ENCODE data around the gene VEGFA. TPM values are rescaled to one million over a fixed set of nuclear protein-coding genes. Genes with fewer than 3 reads are reported as not detected.
"Not testable (repeated sequence)": the region's sequence is repeated elsewhere in the genome, so short reads cannot be mapped to it uniquely, and the experiment has no call there.

The VEGFA gene
- total RNA-seq, 1 experiment from 2014 or later = 55.6 TPM

DNA sequence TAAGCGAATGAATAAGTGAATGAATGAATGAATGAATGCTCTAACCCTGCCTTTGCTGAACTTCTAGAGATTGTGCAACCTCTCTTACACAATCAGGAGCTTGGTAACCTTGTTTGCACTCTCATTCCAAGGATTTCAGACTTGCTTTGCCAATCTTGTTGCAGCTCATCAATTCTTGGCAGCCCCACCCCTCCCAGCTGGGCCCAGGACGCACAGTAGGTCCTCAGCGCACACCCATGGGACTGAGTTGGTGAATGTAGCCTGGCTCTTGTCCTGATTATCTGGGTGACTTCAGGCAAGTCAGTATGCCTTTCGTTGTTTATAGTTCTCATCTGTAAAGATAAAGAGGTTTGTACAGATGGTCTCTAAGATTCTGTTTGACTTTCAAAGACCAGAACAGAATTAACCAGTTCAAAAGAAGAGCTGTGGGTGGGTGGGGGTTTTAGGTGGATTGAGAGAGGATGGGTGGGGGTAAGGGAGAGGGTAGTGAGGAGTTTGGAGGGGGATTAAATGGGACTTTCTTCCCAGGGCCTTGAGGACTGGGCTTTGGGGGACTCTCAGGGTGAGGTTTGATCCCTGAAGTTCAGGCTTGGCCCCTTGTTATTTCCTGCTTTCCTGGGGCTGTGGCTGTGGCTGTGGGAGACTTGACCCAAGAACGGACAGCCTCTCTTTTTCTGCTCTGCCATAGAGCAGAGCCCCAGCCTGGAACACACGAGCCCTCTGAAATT, 33.2 kb downstream of the VEGFA start:
- DNase-seq (ENCODE audit: low spot score) = no peak

GRCh38 chr6:43803783-43804549, 34.0 kb downstream of the VEGFA start:
- peak; percentile 30 for DNase-seq (ENCODE audit: low spot score)

GRCh38 chr6:43804550-43805223, 34.7 kb downstream of the VEGFA start:
- DNase-seq (ENCODE audit: low spot score) = no peak

DNA sequence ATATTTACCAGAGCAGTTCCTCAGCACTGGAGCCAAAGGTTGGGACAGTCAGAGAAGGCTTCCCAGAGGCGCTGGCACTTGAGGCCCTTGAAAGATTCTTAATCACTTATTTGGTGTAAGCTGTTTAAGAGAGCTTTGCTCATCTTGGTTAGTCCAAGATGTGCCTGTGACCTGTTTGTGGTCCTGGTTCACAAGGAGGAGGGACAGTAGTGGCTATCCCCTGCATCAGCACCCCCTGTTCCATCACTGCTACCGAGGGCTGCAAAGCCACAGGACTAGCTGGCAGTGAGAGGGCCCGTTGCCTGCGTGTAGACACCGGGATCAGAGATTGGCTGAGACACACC, 35.7 kb downstream of the VEGFA start:
- DNase-seq (ENCODE audit: low spot score) = no peak

DNA sequence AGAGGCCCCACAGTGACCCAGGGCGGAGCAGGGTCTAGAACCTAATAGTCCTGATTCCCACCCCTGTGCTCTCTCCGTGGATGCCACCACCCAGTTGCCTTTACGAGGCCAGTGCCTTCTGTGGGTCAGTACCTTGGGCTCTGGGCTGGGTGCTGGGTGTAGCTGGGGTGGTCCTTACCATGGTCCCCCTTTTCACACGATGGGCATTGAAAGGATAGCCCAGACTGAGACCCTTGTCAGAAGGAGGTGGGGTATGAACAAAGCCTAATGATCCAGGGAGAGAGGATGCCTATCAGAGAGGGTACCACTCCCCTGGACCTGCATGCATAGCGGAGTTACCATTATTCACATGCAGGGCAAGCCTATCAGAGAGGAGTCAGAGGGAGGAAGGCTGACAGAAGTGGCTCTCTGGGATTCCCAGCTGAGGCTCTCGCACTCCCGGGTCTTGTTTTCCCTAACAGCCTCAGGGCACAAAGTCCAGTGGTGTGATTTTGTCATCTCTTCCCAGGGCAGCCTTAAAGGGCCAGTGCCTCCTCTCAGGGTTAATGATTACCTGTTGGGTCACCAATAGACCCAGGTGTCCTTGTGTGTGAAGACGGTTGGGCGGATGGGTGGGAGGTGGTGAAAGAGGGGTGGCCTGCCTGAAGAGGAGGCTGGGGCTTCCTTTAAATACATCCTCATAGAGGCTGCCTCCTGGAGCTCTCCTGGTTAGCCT, 36.2 kb downstream of the VEGFA start:
- DNase-seq (ENCODE audit: low spot score) = no peak

- DNase-seq (ENCODE audit: low spot score) = no peak
Observed at GRCh38 chr6:43806758-43807227, 36.8 kb downstream of the VEGFA start.

- no peak for DNase-seq (ENCODE audit: low spot score)
Observed at GRCh38 chr6:43807228-43808061, 37.4 kb downstream of the VEGFA start.

- DNase-seq (ENCODE audit: low spot score) = no peak
Observed at GRCh38 chr6:43808412-43808811, 38.4 kb downstream of the VEGFA start.

DNA sequence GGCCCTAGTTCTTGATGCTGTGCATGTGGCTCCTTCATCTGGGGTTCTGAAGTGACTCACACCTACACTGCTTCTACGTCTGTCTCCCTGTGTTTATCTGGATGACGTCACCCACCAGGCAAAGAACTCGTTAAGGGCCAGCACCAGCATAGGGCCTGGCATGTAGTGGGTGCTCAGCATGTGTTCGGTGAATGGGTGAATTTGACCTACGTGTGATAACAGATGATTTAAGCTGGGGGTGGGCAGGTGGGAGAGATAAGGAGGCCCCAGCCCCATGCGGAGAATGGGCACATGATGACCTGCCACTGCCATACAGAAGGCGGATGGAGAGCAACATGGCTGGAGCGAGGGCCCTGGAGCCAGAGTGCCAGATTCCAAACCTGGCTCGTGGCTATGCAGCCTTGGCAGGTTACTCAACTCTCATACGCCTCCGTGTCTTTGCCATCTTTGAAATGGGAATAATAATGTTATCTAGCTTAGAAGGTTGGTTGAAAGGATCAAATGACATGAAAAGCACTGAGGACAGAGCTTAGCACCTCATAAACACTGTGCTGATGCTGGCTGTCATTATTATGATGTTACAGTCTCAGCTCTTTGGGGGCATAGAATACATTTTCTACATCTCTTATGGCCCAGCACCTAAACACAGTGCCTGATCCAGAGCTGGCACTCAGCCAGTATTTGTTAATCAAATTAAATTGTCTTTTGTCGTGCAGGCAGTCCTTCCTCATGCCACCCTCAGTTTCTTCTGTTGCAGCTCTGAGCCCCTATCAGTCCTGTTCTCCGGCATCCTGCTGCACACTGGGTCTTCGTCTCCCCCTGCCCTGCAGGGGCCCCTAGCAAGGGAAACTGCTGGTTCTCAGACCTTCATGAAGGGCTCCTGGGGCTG, 39.6 kb downstream of the VEGFA start:
- DNase-seq (ENCODE audit: low spot score) = peak; percentile 91

DNA sequence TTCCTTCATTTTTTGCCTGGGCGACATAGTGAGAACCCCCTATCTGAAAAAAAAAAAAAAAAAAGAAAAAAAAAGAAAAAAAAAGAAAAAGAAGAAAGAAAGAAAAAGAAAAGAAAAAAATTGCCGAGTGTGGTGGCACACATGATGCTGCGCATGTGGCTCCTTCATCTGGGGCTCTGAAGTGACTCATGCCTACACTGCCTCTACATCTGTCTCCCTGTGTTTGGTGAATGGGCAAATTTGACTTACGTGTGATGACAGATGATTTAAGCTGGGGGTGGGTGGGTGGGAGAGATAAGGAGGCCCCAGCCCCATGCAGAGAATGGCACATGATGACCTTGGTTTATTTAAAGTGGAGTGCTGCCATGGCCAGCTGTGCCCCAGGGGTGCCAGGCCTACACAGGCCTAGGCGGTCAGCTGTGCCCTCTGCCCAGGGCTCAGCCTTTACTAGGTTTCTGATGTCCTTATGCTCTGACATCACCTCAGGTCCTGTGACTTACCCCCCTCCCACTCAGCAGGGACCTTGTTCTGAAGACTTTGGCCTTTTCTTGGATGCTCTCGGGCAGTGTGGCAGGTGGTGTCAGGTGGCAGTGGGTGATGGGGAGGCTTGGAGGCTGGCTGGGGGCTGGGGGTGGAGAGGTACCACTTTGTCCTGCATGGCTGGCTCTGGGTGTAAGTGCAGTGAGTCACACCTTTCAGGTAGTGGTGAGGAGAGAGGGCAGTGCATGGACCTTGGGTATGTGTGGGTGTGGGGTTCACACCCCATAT, 41.1 kb downstream of the VEGFA start:
- no peak for DNase-seq (ENCODE audit: low spot score)

GRCh38 chr6:43811733-43812099, 41.7 kb downstream of the VEGFA start:
- no peak for DNase-seq (ENCODE audit: low spot score)

GRCh38 chr6:43812850-43813578, 43.0 kb downstream of the VEGFA start:
- peak; percentile 63 for DNase-seq (ENCODE audit: low spot score)

- no peak for DNase-seq (ENCODE audit: low spot score)
Observed at GRCh38 chr6:43814111-43814510, 44.1 kb downstream of the VEGFA start.

GRCh38 chr6:43814865-43815264, 44.9 kb downstream of the VEGFA start:
- no peak for DNase-seq (ENCODE audit: low spot score)

- DNase-seq (ENCODE audit: low spot score) = peak; percentile 76
Observed at GRCh38 chr6:43817192-43817591, 47.2 kb downstream of the VEGFA start.

GRCh38 chr6:43818973-43819372, 49.0 kb downstream of the VEGFA start:
- not testable (repeated sequence) for DNase-seq (ENCODE audit: low spot score)

DNA sequence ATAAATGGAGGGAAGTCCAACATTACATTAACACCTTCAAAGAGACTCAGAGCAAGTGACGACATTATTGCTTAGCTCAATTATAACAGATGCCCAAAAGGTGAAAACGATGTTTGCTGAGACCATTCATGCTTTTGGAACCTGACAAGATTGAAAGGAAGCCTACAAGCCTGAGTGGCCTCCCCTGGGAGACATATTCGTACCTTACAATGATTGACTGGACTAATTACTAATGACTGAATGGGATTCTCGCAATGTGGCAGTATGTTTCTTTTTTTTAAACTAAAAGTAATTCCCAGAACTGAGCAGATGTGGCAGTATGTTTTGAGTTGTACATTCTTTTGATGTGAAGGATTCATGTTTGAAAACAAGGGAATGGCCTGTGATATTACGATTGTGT, 49.9 kb downstream of the VEGFA start:
- DNase-seq (ENCODE audit: low spot score) = no peak

GRCh38 chr6:43820486-43820885, 50.5 kb downstream of the VEGFA start:
- no peak for DNase-seq (ENCODE audit: low spot score)
